ENCODE data around the gene UBE2V1. TPM values are rescaled to one million over a fixed set of nuclear protein-coding genes. Genes with fewer than 3 reads are reported as not detected.

The UBE2V1 gene
- polyA plus RNA-seq, 6 donors from 2014 or later = 99.3 to 153 (median 113) TPM

DNA sequence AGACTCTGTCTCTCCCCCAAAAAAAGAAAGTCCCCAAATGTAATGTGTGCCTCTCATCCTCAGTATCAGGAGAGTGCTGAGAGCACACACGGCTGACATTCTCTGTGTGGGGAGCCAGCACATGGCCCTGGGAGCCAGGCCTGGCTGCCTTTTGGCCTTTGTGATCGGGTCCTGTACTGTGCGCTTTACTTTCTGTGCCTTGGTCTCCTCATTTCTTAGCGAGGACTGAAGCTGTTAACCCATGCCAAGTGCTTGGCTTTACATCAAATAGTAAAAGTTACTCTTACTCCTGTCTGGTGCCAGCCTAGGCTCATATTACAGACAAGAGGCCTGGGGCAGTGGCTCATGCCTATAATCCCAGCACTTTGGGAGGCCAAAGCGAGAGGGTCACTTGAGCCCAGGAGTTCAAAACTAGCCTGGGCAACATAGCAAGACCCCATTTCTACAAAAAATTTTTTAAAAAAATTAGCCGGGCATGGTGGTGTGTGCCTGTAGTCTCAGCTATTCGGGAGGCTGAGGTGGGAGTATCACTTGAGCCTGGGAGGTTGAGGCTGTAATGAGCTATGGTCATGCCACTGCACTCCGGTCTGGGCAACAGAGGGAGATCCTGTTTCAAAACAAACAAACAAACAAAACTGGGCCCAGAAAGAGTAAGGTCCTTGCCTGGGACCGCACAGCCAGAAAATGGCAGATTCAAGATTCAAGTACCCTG, 79.8 kb downstream of the UBE2V1 start:
- Mint-ChIP-seq H3K36me3 (no peaks in the 10 kb centered on the region), H3K9me3 (no peaks in the 10 kb centered on the region), H3K4me1 (peaks cover 0 to 7% (median 0%) of the 10 kb centered on the region in 3 donors), H3K4me3 (no peak overlapping the region), H3K27ac (no peak overlapping the region), H3K27me3 (peaks cover 4 to 14% (median 10%) of the 10 kb centered on the region in 3 donors)
- DNase-seq = no peak
- no peak for ATAC-seq (ENCODE audit: low read depth in 2 of 2)

Other genes starting within 250 kb of the UBE2V1 start
- 1 to 10 TPM; 4.0 to 8.5 (median 4.7) TPM for gene SPATA2, start 197.6 kb downstream of the UBE2V1 start, polyA plus RNA-seq (ENCODE audit: low read depth in 6 of 6)
- gene RNF114, start 176.8 kb downstream of the UBE2V1 start, polyA plus RNA-seq (ENCODE audit: low read depth in 6 of 6) = 100 to 1,000 TPM in 5 of 6 donors, 10 to 100 TPM in 1; 96.6 to 137 (median 122) TPM
- gene SNAI1, start 130.2 kb downstream of the UBE2V1 start, polyA plus RNA-seq (ENCODE audit: low read depth in 6 of 6) = 1 to 10 TPM in 1 of 6 donors, under 1 TPM in 4, not detected in 1; 0.36 to 1.8 (median 0.73) TPM
- 10 to 100 TPM; 14.1 to 22.6 (median 16.9) TPM for gene PEDS1, start 40.6 kb upstream of the UBE2V1 start, polyA plus RNA-seq (ENCODE audit: low read depth in 6 of 6)
- gene CEBPB, start 77.7 kb upstream of the UBE2V1 start, polyA plus RNA-seq (ENCODE audit: low read depth in 6 of 6) = 10 to 100 TPM in 4 of 6 donors, 1 to 10 TPM in 2; 8.3 to 17.0 (median 13.0) TPM

Data from naive B cell (primary cell).